HT-29 (cell line): Measurements from ENCODE around the gene MZT2B. TPM values are rescaled to one million over a fixed set of nuclear protein-coding genes. Genes with fewer than 3 reads are reported as not detected.
"Not testable (repeated sequence)": the region's sequence is repeated elsewhere in the genome, so short reads cannot be mapped to it uniquely, and the experiment has no call there.

ENCODE experiments used
- DNase-seq: peaks from one replicate; pipeline ENCODE4 v3.0.0-alpha.2; 2015; ENCODE audit warnings: low spot score
- total RNA-seq: library from RNA; depleted of rRNA; stranded (reverse); fragments of >200 nt; shearing (Covaris generic); gene quantifications from 2 replicates; pipeline ENCODE4 v1.2.3, GENCODE V29; 2014

MZT2B gene
- total RNA-seq, 1 experiment from 2014 or later: 375 TPM

- peak; percentile 7 for DNase-seq
Measured at GRCh38 chr2:130180404-130181324, 1.4 kb upstream of the MZT2B start.

GRCh38 chr2:130181325-130181879, 660 bp upstream of the MZT2B start, which contains the start of gene SMPD4:
SMPD4 (minus strand) TSS chr2:130181602; CDS start chr2:130176592, 5,010 bp downstream.
- DNase-seq: peak; percentile 93

GRCh38 chr2:130182826-130183511, 907 bp downstream of the MZT2B start:
- not testable (repeated sequence) for DNase-seq

- DNase-seq: no peak
Measured at GRCh38 chr2:130183512-130184373, 1.7 kb downstream of the MZT2B start.

GRCh38 chr2:130185436-130185835, 3.4 kb downstream of the MZT2B start:
- DNase-seq: no peak

GRCh38 chr2:130185896-130186295, 3.8 kb downstream of the MZT2B start:
- DNase-seq: no peak

- no peak for DNase-seq
Measured at GRCh38 chr2:130186391-130186790, 4.3 kb downstream of the MZT2B start.

GRCh38 chr2:130187268-130187667, 5.2 kb downstream of the MZT2B start:
- no peak for DNase-seq

GRCh38 chr2:130187859-130188792, 6.1 kb downstream of the MZT2B start:
- DNase-seq: not testable (repeated sequence)

GRCh38 chr2:130188958-130189357, 6.9 kb downstream of the MZT2B start:
- DNase-seq: not testable (repeated sequence)

- no peak for DNase-seq
Measured at GRCh38 chr2:130190237-130190636, 8.2 kb downstream of the MZT2B start.

- not testable (repeated sequence) for DNase-seq
Measured at GRCh38 chr2:130191319-130191718, 9.3 kb downstream of the MZT2B start.

GRCh38 chr2:130192451-130192850, 10.4 kb downstream of the MZT2B start:
- not testable (repeated sequence) for DNase-seq

GRCh38 chr2:130193824-130194223, 11.8 kb downstream of the MZT2B start:
- DNase-seq: not testable (repeated sequence)

GRCh38 chr2:130195089-130195635, 13.1 kb downstream of the MZT2B start:
- not testable (repeated sequence) for DNase-seq

- not testable (repeated sequence) for DNase-seq
Measured at GRCh38 chr2:130196052-130196451, 14.0 kb downstream of the MZT2B start.

GRCh38 chr2:130198343-130198742, 16.3 kb downstream of the MZT2B start, which contains the start of gene TUBA3E:
TUBA3E (minus strand) TSS chr2:130198439; CDS start chr2:130198360, 79 bp downstream.
- DNase-seq: no peak

- not testable (repeated sequence) for DNase-seq
Measured at GRCh38 chr2:130202518-130202917, 20.5 kb downstream of the MZT2B start.

- not testable (repeated sequence) for DNase-seq
Measured at GRCh38 chr2:130203150-130203549, 21.1 kb downstream of the MZT2B start.
